GM04503 (cell line): Measurements from ENCODE around the gene ZFP57.
A peak's percentile ranks its signal among the peaks of the same experiment; 100 is the strongest.

Experiments used
- DNase-seq: peaks from one replicate; pipeline ENCODE4 v3.0.0-alpha.2; 2012; ENCODE audit warnings: low read depth

The ZFP57 gene

DNA sequence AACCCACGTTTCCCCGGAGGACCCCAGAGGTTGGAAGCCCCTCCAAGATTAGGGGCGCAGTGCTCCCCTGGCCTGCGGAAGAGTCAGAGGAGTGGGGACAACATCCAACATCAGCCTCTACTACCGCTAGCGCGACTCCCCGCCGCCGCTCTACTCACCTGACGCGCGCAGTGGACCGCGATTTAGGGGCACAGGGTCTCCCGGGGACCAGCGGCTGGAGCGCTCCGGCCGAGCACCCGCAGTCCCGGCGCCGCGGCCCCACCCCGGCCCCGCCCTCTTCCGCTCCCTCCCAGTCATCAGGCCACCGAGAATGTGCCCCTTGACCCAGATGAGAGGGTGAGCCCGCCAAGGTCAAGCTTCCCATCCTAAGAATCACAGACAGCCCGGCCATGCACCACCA is at the start of gene ZFP57:
TSS of gene ZFP57 (minus strand) at position 249 of the 400 bp plus-strand sequence. CDS start 4,149 bp downstream, outside the sequence.
- no peak for DNase-seq

DNA sequence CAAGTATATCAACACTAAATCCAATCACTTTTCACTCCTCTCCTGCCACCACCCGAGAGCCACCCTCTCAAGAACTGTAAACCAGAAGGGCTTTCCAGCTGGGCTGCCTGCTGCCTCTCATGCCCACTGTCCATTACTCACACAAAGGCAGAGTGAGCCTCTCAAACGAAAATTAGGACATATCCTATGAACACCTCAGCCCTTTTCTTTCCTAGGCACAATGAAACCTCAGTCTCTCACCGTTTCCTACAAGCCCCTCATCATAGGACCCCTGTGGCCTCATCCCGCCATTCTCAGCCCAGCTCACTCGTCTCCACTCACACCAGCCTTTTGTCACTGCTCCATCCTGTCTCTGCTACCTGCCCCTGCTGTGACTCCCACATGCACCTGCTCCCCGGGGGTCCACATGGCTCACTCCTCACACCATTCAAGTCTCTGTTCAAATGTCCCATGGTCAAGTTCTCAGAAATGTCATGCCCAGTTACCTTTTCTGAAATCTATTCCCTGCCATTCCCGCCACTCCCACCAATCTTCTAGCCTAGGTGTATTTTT is 49.7 kb upstream of the ZFP57 start:
- DNase-seq, result no peak

DNA sequence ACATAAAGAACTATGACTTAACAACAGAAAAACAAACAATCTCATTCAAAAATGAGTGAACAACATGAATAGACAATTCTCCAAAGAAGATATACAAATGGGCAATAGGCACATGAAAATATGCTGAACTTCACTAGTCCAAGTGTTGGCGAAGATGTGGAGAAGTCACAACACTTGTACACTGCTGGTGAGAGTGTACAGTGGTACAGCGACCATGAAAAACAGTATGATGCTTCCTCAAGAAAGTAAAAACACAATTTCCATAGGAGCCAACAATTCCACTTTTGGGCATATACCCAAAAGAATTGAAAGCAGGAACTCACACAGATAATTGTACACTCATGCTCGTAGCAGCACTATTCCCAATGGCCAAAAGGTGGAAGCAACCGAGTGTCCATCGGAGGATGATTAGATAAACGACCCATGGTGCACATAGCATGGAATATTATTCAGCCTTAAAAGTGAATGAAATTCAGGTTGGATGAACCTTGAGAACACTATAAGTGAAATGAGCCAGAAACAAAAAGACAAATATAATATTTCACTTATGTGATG is 48.9 kb upstream of the ZFP57 start:
- DNase-seq, result no peak

DNA sequence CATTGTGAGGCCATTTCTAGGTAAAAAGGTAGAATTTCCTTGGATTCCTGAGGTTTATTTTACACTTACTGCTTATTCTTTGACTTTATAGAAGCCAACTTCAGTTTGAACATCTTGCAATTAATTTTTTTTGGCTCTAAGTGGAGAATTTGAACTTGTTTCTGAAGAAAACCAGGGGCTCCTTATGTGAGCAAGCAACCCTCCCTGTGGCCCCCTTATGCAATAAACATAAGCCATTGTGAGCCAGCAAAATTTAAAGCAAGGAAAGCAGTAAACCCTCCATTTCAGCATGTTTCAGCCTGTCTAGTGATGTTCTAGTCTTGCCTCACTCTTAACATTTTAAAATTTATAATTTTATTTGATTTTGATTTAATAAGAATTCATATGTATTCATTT is 47.9 kb upstream of the ZFP57 start:
- DNase-seq, result no peak

DNA sequence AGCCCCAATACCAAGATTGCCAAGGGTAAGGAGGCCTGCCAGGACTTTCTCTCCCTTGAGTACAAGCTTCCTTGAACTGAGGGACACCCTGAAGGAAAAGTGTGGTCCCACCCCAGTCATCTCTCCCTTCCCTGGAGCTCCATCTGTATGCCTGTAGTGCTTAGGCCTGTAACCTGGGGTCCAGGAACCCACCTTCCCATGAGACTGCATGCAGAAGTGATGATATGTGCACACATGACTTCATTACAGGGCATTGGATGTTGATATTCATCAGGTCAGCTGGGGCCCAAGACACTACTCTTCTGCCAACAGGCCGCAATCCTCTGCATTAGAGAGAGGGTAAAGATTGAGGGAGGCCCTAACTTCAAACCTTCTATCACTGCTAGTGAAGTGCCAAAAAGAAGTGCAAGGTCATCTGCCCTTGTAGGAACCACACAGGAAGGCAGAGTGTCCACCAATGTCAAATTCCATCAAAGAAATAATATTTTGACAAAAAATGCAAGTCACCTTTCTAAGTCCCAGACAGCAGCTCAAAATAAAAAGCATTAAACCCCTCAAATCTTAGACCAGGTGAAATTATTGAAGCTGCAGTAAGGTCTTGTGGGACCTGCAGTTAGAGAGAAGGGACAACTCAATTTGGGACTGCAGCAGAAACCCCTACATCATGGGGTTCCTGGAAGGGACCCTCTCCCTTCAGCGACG is 47.4 kb upstream of the ZFP57 start:
- DNase-seq, result no peak

DNA sequence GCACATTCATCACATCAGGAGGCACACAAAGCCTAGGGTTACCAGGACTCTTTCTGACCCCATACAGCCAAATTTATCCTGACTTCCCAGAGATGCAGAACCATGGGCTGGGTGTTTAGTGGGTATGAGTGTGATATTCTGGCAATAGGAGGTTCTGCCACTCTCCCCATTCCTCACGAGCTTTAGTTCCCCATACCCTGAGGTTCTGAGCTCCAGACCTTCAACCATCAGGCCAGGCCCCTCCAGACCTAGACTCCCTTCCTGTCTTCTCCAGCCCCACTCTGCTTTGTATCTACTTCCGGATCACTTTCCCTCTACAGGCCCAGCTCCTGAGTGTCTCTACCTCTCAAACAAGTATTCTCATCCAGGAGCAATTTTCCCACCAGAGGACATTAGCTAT is 46.7 kb upstream of the ZFP57 start:
- DNase-seq, result no peak

DNA sequence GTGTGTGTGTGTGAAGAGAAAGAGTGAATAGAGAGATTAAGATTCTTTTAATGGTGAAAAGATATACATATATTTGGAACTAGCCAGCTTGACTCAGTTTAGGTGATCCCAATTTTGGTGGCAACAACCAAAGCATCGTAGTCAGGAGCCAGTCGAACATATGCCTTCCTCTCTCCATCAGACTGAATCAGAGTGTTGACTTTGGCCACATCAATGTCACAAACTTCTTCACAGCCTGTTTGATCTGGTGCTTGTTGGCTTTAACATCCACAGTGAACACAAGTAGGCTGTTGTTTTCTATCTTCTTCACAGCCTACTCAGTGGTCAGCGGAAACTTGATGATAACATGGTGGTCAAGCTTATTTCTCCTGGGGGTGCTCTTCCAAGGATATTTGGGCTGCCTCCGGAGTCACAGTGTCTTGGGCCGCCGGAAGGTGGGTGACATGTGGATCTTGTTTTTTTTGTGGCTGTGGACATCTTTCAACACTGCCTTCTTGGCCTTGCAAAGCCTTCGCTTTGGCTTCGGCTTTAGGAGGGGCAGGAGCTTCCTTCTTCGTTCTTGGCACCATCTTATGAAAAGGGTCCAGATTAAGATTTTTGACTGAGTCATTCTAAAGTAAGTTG is 45.7 kb upstream of the ZFP57 start:
- no peak for DNase-seq

DNA sequence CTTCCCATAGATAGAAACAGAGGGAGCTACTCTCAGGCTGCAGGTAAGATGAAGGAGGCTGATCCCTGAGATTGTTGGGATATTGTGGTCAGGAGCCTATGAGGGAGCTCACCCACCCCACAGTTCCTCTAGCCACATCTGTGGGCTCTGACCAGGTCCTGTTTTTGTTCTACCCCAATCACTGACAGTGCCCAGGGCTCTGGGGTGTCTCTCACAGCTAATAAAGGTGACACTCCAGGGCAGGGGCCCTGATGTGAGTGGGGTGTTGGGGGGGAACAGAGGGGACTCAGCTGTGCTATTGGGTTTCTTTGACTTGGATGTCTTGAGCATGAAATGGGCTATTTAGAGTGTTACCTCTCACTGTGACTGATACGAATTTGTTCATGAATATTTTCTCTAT is 45.0 kb upstream of the ZFP57 start:
- no peak for DNase-seq

DNA sequence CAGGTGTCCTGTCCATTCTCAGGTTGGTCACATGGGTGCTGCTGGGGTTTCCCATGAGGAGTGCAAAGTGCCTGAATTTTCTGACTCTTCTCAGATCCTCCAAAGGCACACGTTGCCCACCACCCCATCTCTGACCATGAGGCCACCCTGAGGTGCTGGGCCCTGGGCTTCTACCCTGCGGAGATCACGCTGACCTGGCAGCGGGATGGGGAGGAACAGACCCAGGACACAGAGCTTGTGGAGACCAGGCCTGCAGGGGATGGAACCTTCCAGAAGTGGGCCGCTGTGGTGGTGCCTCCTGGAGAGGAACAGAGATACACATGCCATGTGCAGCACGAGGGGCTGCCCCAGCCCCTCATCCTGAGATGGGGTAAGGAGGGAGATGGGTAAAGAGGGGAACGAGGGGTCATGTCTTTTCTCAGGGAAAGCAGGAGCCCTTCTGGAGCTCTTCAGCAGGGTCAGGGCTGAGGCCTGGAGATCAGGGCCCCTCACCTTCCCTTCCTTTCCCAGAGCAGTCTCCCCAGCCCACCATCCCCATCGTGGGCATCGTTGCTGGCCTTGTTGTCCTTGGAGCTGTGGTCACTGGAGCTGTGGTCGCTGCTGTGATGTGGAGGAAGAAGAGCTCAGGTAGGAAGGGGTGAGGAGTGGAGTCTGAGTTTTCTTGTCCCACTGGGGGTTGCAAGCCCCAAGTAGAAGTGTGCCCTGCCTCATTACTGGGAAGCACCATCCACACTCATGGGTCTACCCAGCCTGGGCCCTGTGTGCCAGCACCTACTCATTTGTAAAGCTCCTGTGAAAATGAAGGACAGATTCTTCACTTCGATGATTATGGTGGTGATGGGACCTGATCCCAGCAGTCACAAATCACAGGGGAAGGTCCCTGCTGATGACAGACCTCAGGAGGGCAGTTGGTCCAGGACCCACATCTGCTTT is 44.3 kb upstream of the ZFP57 start:
- no peak for DNase-seq

DNA sequence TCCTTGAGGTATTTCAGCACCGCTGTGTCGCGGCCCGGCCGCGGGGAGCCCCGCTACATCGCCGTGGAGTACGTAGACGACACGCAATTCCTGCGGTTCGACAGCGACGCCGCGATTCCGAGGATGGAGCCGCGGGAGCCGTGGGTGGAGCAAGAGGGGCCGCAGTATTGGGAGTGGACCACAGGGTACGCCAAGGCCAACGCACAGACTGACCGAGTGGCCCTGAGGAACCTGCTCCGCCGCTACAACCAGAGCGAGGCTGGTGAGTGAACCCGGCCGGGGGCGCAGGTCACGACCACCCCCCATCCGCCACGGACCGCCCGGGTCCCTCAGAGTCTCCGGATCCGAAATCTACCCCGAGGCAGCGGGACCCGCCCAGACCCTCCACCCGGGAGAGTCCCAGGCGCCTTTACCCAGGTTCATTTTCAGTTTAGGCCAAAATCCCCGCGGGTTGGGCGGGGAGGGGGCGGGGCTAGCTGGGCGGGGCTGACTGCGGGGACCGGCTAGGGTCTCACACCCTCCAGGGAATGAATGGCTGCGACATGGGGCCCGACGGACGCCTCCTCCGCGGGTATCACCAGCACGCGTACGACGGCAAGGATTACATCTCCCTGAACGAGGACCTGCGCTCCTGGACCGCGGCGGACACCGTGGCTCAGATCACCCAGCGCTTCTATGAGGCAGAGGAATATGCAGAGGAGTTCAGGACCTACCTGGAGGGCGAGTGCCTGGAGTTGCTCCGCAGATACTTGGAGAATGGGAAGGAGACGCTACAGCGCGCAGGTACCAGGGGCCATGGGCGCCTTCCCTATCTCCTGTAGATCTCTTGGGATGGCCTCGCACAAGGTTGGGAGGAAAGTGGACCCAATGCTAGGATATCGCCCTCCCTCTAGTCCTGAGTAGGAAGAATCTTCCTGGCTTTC is 43.0 kb upstream of the ZFP57 start:
- DNase-seq, result no peak

DNA sequence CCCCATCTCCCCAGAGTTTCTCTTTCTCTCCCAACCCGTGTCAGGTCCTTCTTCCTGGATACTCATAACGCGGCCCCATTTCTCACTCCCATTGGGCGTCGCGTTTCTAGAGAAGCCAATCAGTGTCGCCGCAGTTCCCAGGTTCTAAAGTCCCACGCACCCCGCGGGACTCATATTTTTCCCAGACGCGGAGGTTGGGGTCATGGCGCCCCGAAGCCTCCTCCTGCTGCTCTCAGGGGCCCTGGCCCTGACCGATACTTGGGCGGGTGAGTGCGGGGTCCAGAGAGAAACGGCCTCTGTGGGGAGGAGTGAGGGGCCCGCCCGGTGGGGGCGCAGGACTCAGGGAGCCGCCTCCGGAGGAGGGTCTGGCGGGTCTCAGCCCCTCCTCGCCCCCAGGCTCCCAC is 42.3 kb upstream of the ZFP57 start, which contains the start of gene HLA-F:
TSS of gene HLA-F (plus strand) at position 173 of the 404 bp plus-strand sequence. CDS start at position 203, 30 bp downstream.
- DNase-seq, result peak; percentile 65

DNA sequence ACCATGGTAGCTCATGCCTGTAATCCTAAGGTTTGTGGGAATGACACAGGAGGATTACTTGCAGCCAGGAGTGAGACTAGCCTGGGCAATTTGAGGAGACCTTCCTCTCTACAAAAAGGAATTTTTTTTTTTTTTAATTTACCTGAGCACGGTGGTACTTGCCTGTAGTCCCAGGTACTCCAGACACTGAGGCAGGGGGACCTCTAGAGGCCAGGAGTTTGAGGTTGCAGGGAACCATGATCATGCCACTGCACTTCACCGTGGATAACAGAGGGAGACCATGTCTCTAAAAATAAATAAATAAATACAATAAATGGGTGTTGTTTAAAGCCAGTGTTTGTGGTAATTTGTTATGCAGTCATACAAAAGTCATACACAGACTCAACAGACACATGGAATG is 39.9 kb upstream of the ZFP57 start:
- no peak for DNase-seq

DNA sequence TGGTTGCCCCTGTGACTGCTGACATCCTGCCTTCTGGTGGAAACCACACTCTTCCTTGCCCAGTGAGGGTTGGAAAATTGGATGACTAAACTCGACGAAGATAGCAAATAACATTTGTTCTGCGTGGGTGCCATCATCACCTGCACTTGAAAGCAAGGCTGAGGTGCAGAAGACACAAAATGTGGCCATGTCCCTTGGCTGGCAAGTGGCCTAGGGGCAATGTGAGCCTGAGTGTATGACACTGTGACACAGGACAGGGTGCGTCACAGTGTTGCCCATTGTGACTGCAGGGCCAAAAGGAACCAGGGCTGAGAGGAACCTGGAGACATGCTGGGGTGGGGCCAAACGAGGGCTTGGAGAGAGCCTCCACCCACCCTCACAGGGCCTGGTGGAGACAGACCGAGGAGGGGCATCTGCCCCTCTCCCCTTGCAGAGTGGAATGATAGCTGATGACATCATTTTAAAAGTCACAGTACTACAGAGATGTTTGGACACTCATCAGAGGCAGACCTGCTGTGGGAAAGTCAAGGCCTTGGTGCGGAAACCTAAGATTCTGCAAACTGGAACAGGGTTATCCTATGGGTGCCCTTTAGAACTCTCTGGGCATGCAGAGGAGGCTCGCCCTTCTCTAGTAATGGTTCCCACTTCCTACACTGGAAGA is 29.5 kb upstream of the ZFP57 start:
- DNase-seq, result no peak

DNA sequence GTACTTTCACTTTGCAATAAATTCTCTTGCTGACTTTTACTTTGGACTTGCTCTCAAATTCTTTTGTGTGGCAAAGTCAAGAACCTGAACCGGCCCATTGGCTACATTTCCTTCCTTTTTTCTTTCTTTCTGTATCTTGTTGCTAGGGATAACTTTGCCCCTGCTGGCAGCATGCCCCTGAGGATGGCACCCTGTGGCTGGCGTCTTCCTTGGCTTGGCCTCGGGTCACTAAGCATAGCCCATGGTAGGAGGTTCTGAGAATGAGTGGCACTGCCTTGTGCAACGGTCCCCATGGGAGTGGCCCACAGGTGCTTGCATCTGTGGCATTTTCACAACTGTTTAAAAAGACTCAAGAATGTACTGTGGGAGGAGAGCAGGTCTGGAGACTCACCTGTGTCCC is 28.2 kb upstream of the ZFP57 start:
- no peak for DNase-seq

DNA sequence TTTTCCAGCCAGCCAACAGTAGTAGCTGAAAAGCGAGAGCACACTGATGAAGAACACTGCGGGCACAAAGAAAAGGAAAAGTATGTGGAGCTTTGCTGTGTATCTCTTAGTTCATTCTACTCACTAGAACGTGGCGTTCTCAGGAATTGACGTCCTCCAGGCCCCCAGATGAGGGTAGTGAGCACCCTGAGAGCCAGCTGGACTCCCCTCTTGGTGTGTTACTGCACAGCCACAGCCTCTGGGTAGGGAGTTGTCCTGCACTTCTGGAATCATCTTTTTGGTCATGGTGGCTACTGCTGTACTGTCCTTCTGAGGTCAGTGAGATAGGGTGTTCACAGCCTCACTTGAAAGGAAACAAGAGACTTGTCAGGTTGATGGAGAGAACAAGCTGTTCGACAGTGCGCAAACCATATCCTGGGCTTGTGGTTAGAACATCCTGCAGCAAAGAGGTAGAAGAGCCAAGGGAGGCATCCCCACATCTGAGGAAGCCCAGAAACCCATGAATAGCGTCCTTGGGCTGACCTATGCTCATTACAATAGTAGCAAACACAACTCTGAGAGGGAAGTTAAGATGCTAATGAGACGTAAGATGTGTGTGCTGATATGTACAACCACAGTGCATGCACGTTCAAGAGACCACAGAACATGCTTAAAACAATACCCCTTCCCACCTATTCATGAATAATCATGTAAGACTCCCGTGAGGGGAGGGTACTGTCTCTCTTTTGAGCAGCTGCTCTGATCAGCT is 27.7 kb upstream of the ZFP57 start:
- DNase-seq, result no peak

DNA sequence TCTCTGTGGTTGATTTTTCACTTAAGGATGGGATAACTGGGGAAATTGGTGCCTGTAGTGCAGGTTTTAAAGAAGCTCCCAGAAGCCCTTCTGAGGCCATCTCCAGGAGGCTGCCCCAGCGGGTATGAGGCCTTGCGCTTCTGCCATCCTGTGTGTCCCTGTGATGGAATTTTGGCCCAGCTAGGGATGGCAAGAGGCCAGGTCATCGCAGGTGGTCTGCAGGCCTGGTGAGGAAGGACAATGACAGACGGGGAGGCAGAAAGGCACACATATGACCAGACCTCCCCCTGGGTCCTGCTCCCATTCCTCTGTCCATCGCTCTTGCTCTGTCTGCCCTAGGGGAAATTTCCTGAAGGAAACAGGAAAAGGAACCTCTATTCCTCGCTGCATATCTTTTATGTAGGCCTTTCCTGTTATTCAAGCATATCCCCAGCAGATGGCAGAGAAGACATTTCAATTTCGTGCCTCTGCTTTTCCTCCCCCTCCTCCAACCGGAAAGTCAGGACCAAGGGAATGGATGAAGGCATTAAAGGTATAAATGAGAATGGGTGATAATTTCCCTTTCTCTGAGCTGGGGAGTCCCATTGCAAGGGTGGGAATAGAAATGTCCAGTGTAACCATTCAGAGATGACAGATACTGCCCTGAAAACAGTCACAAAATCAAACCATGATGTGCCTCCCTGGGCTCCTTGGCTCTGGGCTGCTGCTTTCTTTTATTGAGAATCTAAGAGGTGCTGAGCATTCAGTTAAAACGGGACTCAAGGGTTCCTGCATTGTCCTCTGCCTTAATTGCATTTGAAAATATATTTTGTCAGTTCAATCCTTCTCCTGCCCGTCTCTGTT is 24.7 kb upstream of the ZFP57 start:
- peak; percentile 11 for DNase-seq

DNA sequence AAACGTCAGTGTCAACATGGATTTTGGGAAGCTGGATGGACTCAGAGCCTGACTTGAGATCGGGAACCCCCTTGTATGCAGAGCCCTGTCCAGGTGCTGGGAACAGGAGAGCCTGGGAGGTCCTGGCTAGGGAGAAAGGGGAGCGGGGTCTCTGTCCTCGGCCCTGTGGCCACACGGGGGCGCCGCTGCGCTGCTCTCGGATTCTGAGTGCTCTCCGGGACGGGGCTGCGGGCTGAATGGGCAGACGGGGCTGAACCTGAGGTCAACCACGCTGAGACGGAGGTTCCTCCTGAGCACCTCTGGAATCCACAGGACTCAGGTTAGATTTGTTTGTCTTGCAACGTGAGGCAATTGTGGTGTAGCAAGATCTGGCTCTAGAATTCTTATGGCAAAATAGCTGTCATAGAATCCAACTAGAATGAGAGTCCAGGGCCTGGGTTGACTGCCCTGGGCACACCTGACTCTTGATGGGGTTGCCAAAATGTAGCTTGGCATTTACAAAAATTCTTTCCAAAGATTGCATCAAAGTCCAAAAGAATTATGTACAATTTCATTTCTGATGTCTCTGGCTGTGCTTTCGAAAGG is 21.7 kb upstream of the ZFP57 start:
- no peak for DNase-seq
